ENCODE results near the gene GRIK4.

DNA sequence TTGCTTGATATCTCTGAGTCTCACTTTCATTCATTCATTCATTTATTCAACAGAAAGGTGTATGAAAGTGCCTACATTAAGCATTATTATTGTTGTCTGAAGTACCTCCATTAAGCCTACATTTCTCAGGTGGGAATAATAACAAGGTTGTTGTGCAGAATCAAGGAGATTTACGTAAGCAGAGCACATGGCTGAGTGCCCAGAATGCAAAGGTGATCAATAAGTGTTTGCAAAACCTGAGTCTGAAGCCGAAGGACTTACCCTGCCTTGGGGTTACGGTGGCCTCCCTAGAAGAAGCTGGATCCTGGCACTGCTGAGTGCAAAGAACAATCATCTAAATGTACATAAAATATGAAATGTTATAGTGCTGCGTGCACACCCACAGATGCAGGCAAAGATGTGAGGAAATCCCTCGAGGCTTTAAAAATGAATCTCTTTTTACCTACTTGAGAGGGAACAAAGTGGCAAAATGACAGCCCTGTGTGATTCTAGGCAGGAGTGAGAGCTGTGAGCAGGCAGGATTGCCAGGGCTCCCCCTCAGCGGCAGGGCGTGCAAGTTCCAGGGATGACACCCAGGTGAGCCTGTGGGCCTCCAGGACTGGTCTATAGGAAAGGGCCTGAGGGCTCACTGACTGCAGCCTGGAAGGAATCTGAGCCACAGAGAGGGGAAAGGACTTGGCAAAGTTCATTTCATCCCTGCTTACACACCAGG is 379.2 kb downstream of the GRIK4 start:
- TF ChIP-seq, protein P1, sequence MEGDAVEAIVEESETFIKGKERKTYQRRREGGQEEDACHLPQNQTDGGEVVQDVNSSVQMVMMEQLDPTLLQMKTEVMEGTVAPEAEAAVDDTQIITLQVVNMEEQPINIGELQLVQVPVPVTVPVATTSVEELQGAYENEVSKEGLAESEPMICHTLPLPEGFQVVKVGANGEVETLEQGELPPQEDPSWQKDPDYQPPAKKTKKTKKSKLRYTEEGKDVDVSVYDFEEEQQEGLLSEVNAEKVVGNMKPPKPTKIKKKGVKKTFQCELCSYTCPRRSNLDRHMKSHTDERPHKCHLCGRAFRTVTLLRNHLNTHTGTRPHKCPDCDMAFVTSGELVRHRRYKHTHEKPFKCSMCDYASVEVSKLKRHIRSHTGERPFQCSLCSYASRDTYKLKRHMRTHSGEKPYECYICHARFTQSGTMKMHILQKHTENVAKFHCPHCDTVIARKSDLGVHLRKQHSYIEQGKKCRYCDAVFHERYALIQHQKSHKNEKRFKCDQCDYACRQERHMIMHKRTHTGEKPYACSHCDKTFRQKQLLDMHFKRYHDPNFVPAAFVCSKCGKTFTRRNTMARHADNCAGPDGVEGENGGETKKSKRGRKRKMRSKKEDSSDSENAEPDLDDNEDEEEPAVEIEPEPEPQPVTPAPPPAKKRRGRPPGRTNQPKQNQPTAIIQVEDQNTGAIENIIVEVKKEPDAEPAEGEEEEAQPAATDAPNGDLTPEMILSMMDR (conservative IDR thresholded peaks at IDR 0.05; ENCODE audit: low read length) = no peak
- no peak for TF ChIP-seq EZH2phosphoT487 (IDR thresholded peaks at IDR 0.05; ENCODE audit: borderline replicate concordance)
